Eye (tissue), 1 donor: ENCODE data around the gene NME8.

ENCODE experiments used
- DNase-seq: peaks from one replicate; pipeline ENCODE4 v3.0.0-alpha.2; 2015

NME8 gene

GRCh38 chr7:37901890-37902524, 53.6 kb downstream of the NME8 start:
- DNase-seq, result peak; percentile 39

DNA sequence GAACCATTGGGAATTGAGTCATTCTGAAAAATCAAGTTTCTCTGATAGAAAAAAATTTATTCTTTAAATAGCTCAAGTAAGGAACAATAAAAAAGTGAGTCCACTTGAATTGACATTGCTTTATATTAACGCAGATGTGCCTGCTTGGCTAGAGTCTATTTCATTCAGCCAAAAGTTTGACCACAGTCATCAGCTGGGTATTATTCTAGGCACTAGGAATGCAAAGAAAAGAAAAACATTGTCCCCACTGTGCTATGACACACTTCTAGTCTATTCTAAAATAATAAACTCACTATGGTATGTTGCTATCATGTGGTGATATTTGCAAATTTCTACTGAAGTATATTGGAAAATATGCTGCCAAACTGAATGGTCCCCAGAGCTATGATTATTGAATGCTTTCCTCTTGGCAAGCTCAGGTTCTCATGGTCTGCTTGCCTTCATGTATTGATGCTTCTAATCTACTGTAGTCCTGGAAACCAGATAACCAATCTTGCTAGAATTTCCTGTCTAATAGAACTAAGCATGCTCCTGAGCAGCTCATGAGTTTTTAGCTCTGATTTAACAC, 59.9 kb downstream of the NME8 start:
- DNase-seq, result no peak

GRCh38 chr7:37912756-37913155, 64.4 kb downstream of the NME8 start:
- DNase-seq, result no peak

DNA sequence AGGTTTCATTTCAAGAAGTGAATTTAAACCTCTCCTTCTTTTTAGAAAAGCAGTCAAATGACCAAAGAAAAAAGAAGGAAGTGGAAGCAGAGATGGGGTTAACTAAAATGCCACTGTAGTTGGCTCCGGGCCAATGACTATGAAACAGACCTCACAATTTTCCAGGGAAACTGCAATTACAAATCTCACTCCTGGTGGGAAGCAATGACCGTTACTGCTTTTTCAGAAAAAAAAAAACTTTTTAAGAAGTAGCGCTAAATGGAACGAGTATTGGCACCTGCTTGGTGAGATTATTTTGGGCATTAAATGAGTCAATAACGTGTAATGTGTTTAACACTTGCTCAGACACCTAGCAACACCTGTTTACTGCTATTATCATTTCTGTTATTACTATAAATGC, 67.0 kb downstream of the NME8 start:
- DNase-seq, result peak; percentile 54

DNA sequence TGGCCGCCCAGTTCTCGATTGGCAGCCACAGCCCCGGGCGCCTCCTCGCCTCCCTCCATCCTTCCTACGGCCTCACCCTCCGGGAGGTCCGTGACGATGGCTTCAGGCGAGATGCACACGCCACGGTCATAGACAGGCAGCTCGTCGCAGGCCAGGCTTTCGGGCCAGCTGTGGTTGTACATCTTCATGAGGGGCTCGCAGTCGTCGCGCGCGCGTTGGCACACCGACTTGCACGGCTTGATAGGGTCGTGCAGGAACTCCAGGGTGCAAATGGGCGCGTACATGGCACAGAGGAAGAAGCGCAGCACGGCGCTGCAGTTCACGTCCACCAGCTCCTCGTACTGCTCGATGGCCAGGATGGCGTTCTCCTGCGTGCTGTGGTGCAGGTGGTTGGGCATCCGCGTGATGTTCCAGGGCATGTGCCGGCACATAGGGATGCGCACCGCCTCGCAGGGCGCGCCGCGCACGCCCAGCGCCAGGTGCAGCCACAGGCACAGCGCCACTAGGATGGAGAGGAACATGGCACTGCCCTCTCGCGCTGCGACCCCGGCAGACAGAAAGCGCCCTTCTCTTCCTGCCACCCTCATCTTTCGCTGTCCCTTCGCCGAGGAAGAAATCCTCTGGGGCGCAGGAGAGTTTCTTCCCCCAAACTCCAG, 67.7 kb downstream of the NME8 start:
- DNase-seq, result peak; percentile 72

GRCh38 chr7:37916673-37917660, 68.6 kb downstream of the NME8 start, which contains the start of gene SFRP4:
TSS of gene SFRP4 (minus strand) at chr7:37916817. CDS start at chr7:37916537, 280 bp downstream.
- DNase-seq, result peak; percentile 90

- DNase-seq, result no peak
Observed at GRCh38 chr7:37918526-37918925, 70.1 kb downstream of the NME8 start.

DNA sequence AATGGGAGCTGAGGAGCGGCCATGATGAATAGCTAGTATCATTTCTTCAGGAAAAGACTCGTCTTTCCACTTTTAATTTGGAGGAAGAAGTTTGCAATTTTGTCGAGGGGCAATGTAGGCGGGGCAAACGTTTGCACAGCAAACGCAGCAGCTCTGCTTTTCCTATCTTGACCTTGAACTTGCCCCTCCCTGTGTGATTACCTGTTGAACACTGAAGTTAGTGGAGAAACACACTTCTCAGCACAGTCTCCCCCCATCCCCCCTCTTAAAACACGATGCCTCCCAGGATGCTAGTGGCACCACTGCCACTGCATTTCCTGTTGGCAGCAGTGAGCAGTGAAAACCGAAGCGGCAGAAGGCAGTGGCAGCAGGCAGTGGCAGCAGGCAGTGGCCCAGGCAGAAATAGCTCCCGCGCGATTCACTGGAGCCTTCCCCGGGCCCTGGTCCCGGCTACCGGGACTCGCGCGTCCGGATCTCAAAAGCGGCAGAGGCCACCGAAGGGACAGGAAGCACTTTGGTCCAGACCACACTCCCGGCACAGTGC, 72.0 kb downstream of the NME8 start, which contains the start of gene EPDR1:
EPDR1 (plus strand) TSS at position 336 of the 544 bp plus-strand sequence. CDS start 300 bp downstream, outside the sequence.
- DNase-seq, result peak; percentile 85

DNA sequence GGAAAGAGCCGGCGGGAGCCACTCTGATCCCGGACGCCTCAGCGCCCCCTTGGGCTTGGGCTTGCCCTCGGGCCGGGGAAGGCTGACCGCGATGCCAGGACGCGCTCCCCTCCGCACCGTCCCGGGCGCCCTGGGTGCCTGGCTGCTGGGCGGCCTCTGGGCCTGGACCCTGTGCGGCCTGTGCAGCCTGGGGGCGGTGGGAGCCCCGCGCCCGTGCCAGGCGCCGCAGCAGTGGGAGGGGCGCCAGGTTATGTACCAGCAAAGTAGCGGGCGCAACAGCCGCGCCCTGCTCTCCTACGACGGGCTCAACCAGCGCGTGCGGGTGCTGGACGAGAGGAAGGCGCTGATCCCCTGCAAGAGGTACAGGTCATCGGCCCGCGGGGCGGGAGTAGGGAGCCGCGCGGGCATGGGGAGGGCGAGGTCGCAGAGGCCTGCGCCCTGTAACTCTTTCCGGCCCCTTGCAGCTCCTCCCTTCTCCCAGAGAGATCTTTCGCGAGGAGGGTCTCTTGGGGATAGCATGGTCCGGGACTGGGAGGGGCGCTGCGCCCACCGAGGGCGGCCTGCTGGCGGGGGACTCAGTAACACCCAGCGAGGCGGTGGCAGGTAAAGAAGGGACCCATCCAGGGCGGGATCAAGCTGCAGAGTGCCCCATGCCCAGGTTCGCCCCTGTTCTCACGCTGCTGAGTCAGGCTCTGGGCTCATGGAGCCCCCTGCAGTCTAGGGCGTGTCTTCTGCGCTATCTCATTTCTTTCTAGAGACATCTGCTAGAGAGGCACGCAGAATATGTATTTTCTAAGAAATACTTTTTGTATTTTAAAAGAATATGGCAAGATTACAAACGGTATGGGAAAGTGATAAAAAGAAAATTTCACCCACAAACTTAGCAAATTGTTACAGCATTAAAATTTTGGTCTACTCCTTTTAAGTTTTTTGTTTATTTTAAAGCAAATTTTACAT, 72.7 kb downstream of the NME8 start:
- peak; percentile 78 for DNase-seq

- no peak for DNase-seq
Observed at GRCh38 chr7:37921876-37922275, 73.5 kb downstream of the NME8 start.

- DNase-seq, result no peak
Observed at GRCh38 chr7:37923996-37924395, 75.6 kb downstream of the NME8 start.

- DNase-seq, result peak; percentile 48
Observed at GRCh38 chr7:37924491-37925041, 76.2 kb downstream of the NME8 start.

DNA sequence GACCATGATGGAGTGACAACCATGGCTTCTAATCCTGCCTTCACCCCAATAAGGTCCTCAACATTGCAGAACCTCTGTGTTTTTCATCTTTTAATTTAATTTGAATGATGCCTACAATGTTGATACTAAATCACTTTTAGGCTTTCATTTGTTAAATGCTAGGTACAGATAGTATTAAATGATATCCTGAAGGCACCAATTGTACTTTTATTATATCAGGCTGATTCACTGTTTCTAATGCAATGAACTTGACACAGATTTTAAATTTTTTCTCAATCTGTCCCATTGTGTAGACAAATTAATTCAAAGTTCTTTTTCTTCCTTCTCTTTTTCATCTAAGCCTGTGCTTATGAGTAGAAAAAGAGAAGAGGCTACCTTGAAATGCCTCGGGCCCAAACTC, 77.2 kb downstream of the NME8 start:
- no peak for DNase-seq

GRCh38 chr7:37927773-37928444, 79.5 kb downstream of the NME8 start:
- DNase-seq, result no peak

DNA sequence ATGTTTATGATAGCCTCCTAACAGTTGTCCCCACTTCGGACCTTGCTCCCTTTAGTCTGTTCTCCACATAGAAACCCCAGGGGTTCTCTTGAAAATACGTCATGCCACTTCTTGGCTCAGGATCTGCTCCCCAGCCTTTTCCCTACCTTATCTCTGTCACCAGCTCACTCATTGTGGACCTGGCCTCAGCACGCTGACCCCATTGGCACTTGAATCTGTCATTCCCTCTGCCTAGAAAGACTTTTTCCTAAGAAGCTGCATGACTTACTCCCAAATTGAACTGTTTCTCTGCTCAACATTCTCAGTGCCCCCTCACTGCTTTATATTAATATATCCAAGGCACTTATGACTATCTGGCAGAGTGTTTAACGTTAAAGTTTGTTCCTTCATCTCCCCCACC, 80.5 kb downstream of the NME8 start:
- DNase-seq, result no peak

DNA sequence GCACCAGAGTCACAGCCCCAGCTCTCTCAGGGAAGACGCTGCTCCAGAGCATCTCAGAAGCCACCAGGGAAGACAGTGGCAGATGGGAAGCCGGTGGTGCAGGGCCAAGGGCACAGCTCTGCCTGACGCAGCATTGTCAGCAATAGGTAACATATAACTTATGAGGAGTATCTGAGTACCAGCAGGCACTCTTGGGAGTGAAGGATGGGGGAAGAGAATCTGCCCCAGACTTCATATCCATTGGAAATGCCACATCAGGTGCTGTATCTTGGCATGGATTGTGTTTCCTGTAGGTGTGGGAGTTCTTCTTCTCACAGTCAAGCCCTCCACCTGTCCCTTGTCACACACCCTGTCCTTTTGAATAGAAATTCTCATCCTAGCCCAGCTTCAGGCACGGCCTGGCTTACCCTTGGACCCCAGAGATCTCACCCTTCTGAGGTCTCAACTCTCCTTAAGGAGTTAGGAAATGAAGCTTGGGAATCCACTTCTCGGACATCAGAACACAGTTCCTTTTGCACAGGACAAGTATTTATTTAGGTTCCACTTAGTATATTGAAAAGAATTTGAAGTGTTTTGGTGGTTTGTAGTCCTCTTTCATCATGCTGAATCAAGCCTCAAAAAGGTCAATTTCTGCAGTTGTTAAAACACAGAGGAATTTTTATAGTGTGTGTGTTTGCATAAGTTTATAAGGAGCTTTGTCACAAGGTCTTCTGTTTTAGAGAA, 82.0 kb downstream of the NME8 start:
- DNase-seq, result no peak

DNA sequence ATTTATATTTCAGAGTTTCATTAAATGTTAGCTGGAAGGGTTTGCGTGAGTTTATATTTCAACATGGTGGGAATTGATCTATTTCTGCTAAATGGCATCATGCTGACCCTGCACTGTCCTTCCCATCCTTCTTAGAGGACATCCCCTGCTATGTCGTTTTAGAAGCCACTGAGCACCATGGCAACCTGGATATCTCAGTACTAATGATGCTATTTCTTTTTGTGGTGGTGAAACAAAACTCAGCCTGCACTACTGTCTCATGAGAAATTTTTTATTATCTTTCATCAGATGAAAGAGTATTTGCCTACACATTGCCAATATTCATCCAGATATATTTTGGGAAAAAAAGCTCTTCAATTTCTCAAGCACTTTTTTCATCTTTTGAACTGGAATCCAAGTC, 84.1 kb downstream of the NME8 start:
- DNase-seq, result no peak

GRCh38 chr7:37933018-37933566, 84.7 kb downstream of the NME8 start:
- no peak for DNase-seq

DNA sequence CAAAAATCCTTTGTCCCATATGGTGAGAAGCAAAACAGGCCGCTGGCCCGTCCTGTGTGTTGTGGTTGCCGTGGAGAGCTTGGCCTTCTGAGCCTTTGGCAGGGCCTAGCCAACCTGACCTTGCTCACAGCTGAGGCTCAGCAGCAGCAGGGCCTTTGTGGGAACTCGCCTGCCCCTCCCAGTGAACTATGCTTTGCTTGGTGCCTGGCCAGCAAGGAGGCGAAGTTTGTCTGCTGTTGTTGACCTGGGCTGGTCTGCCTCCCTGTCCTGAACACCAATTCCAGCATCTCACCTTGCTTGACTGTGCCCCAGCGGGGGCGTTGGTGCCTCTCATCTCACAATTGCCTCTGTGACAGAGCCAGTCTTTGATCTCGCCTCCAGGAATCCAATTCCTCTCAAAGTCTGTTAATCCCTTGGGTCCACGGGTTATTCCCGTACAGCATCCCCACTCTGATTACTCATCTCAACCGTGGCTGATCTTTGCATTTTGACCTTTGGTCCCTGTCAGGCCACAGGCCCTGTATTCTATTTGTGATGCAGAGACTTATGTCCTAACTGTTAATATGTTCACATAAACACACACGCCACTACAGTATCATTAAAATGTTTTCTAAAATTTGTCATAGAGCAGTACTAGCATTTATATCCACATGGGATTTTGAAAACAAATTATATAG, 94.7 kb downstream of the NME8 start:
- DNase-seq, result peak; percentile 73
